ENCODE data around the gene BICC1.

Gene BICC1

DNA sequence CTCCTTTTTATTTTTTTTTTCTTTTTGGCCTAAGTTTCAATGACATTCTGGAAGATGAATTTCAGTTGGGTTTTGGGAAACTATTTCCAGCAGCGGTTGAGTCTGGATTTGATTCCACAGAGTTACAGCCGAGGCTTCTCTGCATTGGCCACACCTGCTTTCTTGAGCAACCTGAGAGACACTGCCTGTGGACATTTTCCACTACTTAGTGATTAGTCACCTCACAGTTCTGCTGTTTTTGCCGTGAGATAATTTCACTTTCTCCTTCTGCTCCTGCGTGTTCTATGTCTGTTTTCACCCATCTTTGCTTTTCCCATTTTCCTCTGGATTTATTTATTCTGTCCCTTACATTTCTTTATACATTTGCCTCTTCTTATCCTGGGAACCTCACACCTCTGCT, 243.0 kb downstream of the BICC1 start:
- TF ChIP-seq CTCF (IDR thresholded peaks at IDR 0.05; ENCODE audit: insufficient read depth, low read length, missing control alignments): no peak

DNA sequence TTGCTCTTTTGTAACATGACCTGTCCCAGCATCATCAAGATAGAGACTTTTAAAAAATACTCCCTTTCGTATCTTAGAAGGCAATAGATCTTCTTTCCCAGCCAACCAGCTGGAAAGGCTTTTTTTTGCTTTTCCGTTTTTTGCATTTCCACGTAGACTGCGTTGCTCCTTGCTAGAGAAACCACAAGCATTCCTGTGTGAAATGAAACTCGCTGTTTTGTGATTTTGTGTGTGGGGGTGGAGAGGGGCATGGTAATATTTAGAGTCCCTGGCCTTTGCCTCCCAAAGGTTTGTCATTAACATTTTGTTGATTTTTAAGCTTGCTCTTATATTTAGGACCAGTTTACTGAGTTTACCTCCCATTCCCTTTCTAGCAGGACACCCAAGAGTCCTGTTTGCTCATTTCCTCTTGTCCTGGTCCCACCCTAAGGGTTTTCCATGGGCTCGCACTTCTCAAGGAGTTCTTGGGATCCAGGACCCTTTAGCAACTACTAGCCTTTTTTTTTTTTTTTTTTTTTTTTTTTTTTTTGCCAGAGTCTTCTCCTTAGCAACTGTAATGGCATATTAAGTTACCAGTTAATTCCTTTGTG, 243.6 kb downstream of the BICC1 start:
- no peak for DNase-seq (ENCODE audit: low read depth, low spot score)
- POLR2A ChIA-PET: interaction anchor here (0.5 kb wide), 1 partner anchor 306 kb away, joined by 5 read pairs; no protein-coding TSS in a partner anchor
- CTCF ChIA-PET: interaction anchor here (1.0 to 1.2 kb wide), 2 partner anchors 26 to 226 kb away, joined by 3 to 5 read pairs; no protein-coding TSS in a partner anchor
- TF ChIP-seq CTCF (IDR thresholded peaks at IDR 0.05; ENCODE audit: insufficient read depth, low read length, missing control alignments): no peak
- H3K4me3 ChIP-seq (ENCODE audit: low read depth, low read length): peak overlapping the region; percentile 41

More for the DNA sequence above, 243.0 kb downstream of the BICC1 start:
- CTCF ChIA-PET: interaction anchor here (1.0 kb wide), 1 partner anchor 225 kb away, joined by 5 read pairs; no protein-coding TSS in a partner anchor
- POLR2A ChIA-PET: interaction anchor here (0.5 kb wide), 1 partner anchor 305 kb away, joined by 5 read pairs; no protein-coding TSS in a partner anchor
- DNase-seq (ENCODE audit: low read depth, low spot score): no peak
- peak overlapping the region; percentile 41 for H3K4me3 ChIP-seq (ENCODE audit: low read depth, low read length)

DNA sequence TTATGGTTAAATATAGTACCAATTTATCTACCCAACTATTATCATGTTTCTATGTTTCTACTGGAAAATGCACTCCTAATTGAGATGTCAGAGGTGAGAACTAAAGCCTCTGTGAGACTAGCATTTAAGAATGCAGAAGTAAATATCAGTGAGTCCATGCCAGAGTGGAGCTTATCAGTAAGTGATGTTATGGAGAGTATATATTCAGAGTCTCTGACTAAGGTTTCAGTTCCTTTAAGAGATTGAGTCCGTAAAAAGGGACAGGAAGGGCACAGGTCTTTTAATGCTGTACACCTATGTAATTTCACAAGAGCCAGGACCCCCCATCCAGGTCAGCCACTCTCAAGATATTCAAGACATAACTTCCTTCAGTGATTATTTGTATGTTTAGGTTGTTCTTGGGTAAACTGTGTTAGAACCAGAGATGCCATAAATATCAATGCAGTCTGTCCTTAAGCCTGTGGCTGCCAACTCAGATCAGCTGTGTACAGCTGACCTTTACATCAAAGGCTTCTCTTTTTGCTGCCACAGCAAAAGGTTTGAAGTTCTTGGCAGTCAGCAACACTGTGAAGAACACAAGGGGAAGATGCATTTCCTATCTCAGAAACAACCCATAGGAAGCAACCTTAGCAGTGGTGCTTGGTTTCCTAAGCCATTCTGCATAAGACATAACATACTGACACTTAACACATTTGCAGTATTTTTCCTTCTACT, 244.8 kb downstream of the BICC1 start:
- no peak for DNase-seq (ENCODE audit: low read depth, low spot score)
- ChIA-PET POLR2A (interaction anchor here (0.6 kb wide), 1 partner anchor 12 kb away, joined by 3 read pairs; no protein-coding TSS in a partner anchor), CTCF (interaction anchor here (1.2 kb wide), 1 partner anchor 24 kb away, joined by 3 read pairs; no protein-coding TSS in a partner anchor)
- no peak for TF ChIP-seq CTCF (IDR thresholded peaks at IDR 0.05; ENCODE audit: insufficient read depth, low read length, missing control alignments)
- no peak overlapping the region for H3K4me3 ChIP-seq (ENCODE audit: low read depth, low read length)

DNA sequence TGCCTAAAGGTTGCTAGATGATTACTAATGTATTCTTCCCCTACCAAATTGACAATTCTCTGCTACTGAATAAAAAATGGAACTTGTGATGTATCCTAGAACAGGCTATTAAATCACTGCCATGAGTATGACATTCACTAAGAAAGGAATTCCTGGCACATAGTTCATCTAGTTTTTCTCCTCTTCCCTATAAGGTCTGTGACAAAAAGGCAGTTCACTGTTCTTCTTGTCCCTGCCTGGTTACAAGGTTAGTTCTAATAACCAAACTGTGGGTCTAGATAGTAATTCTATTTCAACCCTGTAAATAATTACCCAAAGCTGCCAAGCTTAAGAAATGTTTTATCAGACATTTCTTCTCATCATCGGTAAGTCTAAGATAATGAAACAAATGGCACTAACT, 245.6 kb downstream of the BICC1 start:
- no peak for DNase-seq (ENCODE audit: low read depth, low spot score)
- ChIA-PET CTCF (no interaction called here), POLR2A (no interaction called here)

GRCh38 chr10:58764087-58764747, 251.5 kb downstream of the BICC1 start:
- no peak for TF ChIP-seq CTCF (IDR thresholded peaks at IDR 0.05; ENCODE audit: insufficient read depth, low read length, missing control alignments)
- H3K4me3 ChIP-seq (ENCODE audit: low read depth, low read length): no peak overlapping the region
- POLR2A ChIA-PET: no interaction called here
- CTCF ChIA-PET: no interaction called here
- DNase-seq (ENCODE audit: low read depth, low spot score): no peak

More for the DNA sequence above, 245.6 kb downstream of the BICC1 start:
- no peak overlapping the region for H3K4me3 ChIP-seq (ENCODE audit: low read depth, low read length)
- TF ChIP-seq CTCF (IDR thresholded peaks at IDR 0.05; ENCODE audit: insufficient read depth, low read length, missing control alignments): no peak

- TF ChIP-seq CTCF (IDR thresholded peaks at IDR 0.05; ENCODE audit: insufficient read depth, low read length, missing control alignments): no peak
- ChIA-PET CTCF (no interaction called here), POLR2A (no interaction called here)
- no peak for DNase-seq (ENCODE audit: low read depth, low spot score)
- no peak overlapping the region for H3K4me3 ChIP-seq (ENCODE audit: low read depth, low read length)
These were observed 253.2 kb downstream of the BICC1 start for GRCh38 chr10:58765910-58766309.

All from AG04449 (cell line).